SKM-1 (cell line): Measurements from ENCODE around the gene OPA1.

ENCODE experiments used
- DNase-seq: peaks from one replicate; lab custom pipeline; 2025; ENCODE audit not compliant: unreplicated experiment; lab: John Stamatoyannopoulos, UW

OPA1 gene

GRCh38 chr3:193645806-193646205, 52.8 kb downstream of the OPA1 start:
- DNase-seq, result no peak

- DNase-seq, result no peak
Observed at GRCh38 chr3:193648542-193649076, 55.6 kb downstream of the OPA1 start.

GRCh38 chr3:193650585-193650984, 57.6 kb downstream of the OPA1 start:
- DNase-seq, result no peak

- DNase-seq, result no peak
Observed at GRCh38 chr3:193655831-193656433, 62.9 kb downstream of the OPA1 start.

- DNase-seq, result no peak
Observed at GRCh38 chr3:193656445-193656844, 63.4 kb downstream of the OPA1 start.

GRCh38 chr3:193656878-193657282, 63.9 kb downstream of the OPA1 start:
- DNase-seq, result no peak

GRCh38 chr3:193660171-193660570, 67.2 kb downstream of the OPA1 start:
- no peak for DNase-seq

GRCh38 chr3:193660698-193661411, 67.8 kb downstream of the OPA1 start:
- no peak for DNase-seq

- DNase-seq, result no peak
Observed at GRCh38 chr3:193662757-193663322, 69.8 kb downstream of the OPA1 start.

GRCh38 chr3:193665370-193665989, 72.5 kb downstream of the OPA1 start:
- DNase-seq, result no peak

- no peak for DNase-seq
Observed at GRCh38 chr3:193673845-193674244, 80.8 kb downstream of the OPA1 start.

- no peak for DNase-seq
Observed at GRCh38 chr3:193674714-193675113, 81.7 kb downstream of the OPA1 start.

- DNase-seq, result no peak
Observed at GRCh38 chr3:193677734-193678133, 84.7 kb downstream of the OPA1 start.

GRCh38 chr3:193680220-193680619, 87.2 kb downstream of the OPA1 start:
- no peak for DNase-seq

GRCh38 chr3:193681631-193682030, 88.6 kb downstream of the OPA1 start:
- DNase-seq, result no peak

GRCh38 chr3:193686665-193687483, 93.9 kb downstream of the OPA1 start:
- no peak for DNase-seq

- no peak for DNase-seq
Observed at GRCh38 chr3:193688834-193689714, 96.1 kb downstream of the OPA1 start.

GRCh38 chr3:193693774-193694173, 100.8 kb downstream of the OPA1 start:
- no peak for DNase-seq

- no peak for DNase-seq
Observed at GRCh38 chr3:193701953-193702635, 109.1 kb downstream of the OPA1 start.
